MV-4-11 (cell line): ENCODE data around the gene CTSF.
"Not testable (repeated sequence)": the region's sequence is repeated elsewhere in the genome, so short reads cannot be mapped to it uniquely, and the experiment has no call there.

Experiments
- DNase-seq: peaks from one replicate; lab custom pipeline; 2025; lab: John Stamatoyannopoulos, UW

Gene CTSF

DNA sequence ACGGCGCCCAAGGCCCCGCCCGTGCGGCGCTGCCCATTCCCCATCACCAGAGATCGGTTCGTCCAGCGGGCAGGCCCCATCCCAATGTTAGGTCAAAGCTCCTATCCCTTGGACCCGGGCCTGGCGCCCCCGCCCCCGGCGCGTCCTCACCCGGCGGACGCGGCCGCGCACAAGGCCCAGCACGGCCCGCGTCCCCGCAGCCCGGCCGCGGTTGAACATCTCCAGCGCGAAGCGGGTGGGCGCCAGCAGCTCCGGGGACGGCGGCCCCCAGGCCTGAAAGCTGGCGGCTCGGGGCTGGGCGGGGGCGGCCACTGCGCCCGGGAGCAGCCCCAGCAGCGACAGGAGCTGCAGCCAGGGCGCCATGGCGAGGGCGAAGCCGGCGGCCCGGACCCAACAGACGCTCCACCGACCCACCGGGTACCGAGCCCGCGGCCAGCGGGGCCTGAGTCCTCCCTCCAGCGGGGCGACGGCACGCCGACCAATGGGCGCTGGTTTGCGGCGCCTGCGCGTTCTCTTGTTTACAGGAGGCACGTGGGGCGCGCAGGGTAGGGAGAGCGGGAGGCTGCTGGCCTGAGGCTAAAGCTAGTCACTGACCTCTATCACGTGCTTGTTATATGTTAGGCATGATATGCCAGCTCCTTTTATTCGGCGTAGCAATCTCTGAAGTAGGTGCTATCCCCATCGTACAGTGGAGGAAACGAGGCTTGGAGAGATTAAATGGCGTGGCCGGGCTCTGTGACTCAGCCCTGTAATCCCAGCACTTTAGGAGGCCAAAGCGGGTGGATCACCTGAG, at the start of gene CTSF:
CTSF (minus strand) TSS at position 483 of the 793 bp plus-strand sequence; CDS start at position 363, 120 bp downstream.
- peak; percentile 49 for DNase-seq

- DNase-seq = peak; percentile 63
Measured at GRCh38 chr11:66617155-66617834, 48.9 kb upstream of the CTSF start.

GRCh38 chr11:66616379-66617154, 48.2 kb upstream of the CTSF start, which contains the start of gene RBM14:
Gene RBM14 (plus strand): TSS chr11:66616630. CDS start chr11:66616721, 91 bp downstream.
- DNase-seq = peak; percentile 99

GRCh38 chr11:66614073-66614472, 45.7 kb upstream of the CTSF start:
- DNase-seq = no peak

- DNase-seq = no peak
Measured at GRCh38 chr11:66612458-66612857, 44.1 kb upstream of the CTSF start.

DNA sequence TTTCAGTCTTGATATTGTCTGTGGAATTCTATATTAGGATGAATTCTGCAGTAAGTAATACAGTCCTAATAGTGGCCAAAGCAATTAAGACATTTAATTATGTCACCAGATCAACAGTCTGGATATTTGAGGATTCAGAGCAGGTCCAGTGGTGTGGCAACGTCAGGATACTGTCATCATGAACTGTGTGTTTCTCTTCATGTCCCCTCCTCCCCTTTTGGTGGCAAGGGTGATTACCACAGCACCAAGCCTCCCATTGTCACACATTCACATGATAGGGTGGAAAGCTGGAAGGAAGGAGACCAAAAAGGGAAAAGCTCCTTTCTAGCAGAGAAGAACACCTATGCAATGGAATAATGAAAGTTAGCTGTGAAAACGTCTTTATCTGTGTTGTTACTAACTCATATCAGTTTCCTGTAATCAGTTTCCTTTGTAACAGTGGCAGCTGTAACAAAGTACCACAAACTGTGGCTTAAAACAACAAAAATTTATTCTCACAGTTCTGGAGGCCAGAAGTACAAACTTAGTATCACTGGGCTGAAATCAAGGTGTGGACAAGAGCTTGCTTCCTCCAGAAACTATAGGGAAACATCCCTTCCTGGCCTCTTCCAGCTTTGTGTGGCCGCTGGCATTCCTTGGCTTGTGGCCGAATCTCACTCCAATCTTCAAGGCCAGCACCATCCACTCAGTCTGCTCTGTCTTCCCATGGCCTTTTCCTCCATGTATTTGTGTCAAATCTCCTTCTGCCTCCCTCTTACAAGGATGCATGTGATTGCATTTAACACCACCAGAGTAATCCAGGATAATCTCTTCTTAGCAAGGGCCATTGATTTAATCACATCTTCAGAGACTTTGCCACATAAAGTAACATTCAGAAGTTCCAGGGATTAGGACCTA, 41.6 kb upstream of the CTSF start:
- DNase-seq = peak; percentile 27

DNA sequence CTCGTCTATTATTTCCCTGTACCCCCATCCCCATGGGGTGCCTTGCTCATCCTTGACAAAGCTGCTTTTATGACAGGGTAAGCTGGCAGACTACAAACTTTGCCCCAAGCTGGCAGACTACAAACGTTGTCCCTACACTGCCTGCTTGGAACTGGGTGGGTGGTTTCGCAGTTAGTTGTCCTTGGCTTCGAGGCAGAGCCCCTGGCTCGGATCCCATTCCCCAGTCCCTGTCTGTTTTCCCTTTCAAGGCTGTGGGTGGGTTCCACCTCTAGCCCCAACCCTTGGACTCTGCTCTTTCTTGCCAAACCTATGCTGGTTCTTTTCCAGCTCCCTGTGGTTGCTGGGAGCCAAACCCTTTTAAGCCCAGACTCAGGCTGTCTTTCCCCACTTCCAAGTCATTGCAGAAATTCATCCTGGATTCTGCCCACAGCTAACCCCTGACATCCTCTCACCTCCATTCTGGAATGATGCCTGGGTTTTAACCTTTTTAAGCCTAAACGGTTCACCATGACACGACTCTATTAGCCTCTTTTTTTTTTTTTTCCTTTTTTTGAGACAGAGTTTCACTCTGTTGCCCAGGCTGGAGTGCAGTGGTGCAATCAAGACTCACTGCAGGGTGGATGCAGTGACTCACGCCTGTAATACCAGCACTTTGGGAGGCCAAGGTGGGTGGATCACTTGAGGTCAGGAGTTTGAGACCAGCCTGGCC, 38.9 kb upstream of the CTSF start:
- peak; percentile 71 for DNase-seq

- DNase-seq = not testable (repeated sequence)
Measured at GRCh38 chr11:66606608-66607007, 38.2 kb upstream of the CTSF start.

DNA sequence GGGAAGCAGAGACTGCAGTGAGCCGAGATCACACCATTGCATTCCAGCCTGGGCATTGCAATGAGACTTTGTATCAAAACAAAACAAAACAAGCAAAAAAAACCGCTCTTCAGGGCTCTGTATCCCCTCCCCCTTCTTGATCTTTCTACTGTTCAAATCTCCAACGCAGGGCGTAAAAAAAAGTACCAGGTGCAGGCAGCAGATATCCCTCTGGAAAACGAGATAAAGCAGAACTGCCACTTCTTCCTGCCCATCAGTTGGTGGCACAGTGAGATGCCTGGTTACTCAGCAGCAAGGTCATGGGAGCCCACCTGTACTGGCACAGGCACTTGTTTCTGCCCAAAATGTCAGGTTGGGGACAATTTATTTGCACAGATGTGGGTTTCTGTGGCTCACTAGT, 35.7 kb upstream of the CTSF start:
- no peak for DNase-seq

DNA sequence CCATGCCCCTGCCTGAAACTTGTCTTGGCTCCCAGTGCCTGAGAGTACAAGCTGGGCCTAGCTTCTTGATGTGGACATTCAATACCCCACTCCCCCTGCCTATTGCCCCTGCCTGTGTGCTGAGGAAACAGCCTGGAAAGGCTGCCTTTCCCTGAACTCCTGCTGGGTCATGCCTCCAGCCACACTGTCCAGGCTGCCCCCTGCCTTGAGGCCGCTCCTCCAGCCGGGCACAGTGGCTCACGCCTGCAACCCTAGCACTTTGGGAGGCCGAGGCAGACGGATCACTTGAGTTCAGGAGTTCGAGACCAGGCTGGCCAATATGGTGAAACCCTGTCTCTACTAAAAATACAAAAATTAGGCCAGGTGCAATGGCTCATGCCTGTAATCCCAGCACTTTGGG, 34.7 kb upstream of the CTSF start:
- no peak for DNase-seq

GRCh38 chr11:66600631-66601233, 32.3 kb upstream of the CTSF start:
- peak; percentile 76 for DNase-seq

- no peak for DNase-seq
Measured at GRCh38 chr11:66600219-66600618, 31.8 kb upstream of the CTSF start.

DNA sequence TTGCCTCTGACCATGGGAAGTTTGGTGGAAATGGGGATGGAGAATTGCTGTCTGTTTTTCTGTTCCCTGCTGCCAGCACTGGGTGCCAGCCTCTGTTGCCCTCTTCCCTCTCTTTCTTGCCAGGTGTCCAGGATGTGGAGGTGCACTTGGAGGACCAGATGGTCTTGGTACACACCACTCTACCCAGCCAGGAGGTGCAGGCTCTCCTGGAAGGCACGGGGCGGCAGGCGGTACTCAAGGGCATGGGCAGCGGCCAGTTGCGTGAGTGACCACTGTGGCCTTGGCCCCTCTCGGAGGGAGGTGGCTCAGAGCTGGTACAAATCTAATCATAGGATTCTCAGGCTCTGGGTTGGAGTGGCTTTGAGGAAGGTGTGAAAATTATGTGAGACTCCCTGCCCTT, 30.6 kb upstream of the CTSF start:
- no peak for DNase-seq

GRCh38 chr11:66595245-66595904, 27.0 kb upstream of the CTSF start:
- DNase-seq = peak; percentile 88

DNA sequence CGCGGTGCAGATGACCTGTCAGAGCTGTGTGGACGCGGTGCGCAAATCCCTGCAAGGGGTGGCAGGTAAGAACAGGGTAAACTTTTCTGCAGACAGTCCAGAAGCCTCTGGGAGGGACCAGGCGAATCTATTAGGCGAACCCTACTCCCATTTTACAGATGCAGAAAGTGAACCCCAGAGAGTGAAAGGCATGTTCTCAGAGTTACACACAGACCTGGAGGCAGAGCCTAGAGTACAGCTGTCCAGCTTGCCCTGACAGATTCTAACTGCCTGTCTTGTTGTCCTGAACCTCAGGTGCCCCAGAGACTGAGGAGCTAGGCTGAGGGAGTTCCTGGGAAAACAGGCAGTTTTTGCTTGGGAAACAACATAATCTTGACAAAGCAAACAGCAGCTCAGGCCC, 25.2 kb upstream of the CTSF start:
- DNase-seq = no peak

DNA sequence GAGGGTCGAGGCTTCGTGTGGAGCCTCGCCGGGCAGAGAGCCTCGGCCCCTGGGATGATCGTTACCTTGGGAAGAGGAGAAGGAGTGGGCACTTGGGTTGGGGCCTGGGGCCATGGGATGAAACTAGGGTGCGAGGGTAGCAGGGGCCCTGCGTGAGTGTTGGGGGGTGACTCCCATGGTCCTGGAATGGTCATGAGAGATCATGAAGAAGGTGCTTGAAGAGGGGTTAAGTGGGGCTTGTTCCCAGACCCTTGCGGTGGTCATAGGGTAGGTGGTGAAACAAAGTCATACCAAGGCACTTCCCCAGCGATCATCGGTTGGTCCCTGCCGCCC, 24.9 kb upstream of the CTSF start:
- DNase-seq = no peak

- DNase-seq = peak; percentile 92
Measured at GRCh38 chr11:66592457-66593302, 24.3 kb upstream of the CTSF start, which contains the start of the genes CCDC87 and CCS. Gene CCDC87 (minus strand): TSS chr11:66593063. CDS start chr11:66593015, 48 bp downstream. Gene CCS (plus strand): TSS chr11:66593185. CDS start chr11:66593262, 77 bp downstream.

- no peak for DNase-seq
Measured at GRCh38 chr11:66591175-66591574, 22.8 kb upstream of the CTSF start.
